SKM-1 treated with dmso at 0.1 percent for 144 hours (cell line): ENCODE data around the gene MASTL.
"Not testable (repeated sequence)": the region's sequence is repeated elsewhere in the genome, so short reads cannot be mapped to it uniquely, and the experiment has no call there.

Experiments used
- DNase-seq: peaks from one replicate; lab custom pipeline; 2025; ENCODE audit not compliant: unreplicated experiment; lab: John Stamatoyannopoulos, UW

The MASTL gene

DNA sequence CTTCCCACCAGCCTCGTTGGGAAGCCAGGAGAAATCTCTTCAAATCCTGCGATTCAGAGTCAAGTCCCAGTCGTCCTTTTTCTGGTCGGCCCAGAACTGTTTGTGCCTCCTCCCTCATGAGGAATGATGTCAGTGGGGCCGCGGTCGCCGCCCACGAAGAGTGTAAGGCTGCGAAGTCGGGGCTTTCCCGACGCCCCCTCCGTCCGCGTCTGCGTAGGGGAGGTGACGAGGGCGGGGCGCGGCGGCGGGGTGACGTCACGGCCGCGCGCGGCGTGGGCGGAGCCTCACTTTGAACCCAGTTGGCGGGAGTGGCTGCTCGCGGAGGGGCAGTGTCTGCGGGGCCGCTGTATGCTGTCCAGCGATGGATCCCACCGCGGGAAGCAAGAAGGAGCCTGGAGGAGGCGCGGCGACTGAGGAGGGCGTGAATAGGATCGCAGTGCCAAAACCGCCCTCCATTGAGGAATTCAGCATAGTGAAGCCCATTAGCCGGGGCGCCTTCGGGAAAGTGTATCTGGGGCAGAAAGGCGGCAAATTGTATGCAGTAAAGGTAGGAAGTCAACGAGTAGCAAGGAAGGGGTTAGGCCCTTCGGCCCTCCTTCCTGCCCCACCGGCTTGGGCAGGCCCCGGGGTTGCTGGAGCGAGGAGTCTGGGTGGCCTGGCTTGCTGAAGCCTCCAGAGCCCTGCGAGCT, at the start of gene MASTL:
TSS of gene MASTL (plus strand) at position 287 of the 689 bp plus-strand sequence. CDS start at position 362, 75 bp downstream.
- DNase-seq, result peak; percentile 45

- DNase-seq, result no peak
These were observed 47.0 kb upstream of the MASTL start for GRCh38 chr10:27108165-27108564.

DNA sequence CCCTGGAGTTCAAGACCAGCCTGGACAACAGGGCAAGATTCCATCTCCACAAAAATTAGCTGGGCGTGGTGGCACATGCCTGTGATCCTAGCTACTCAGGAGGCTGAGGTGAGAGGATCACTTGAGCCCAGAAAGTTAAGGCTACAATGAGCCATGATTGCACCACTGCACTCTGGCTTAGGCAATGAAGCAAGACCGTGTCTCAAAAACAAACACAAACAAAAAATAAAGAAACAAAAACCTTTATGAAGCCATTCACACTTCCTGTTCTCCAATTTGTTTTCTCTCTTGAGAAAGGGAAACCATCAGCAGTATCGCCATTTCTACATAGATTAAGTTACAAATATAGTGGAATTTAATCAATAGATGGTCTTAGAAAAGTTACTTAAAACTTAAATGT, 20.8 kb upstream of the MASTL start:
- DNase-seq, result no peak

DNA sequence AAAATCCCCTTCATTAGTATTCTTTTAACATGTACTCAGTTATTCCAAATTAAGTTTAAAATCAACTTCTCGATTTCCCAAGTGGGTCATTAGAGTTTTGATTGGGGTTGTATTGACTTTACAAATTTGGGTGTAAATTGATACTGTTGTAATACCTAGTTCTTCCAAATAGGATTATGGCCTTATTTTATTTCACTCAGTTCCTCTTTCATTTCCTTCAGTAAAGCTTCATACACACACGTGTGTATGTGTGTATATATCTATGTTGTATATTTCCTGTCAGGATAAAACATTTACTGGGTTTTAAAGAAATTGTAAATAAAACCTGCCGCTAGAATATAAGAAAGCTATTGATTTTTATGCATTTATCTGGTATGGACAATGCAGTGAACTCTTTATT, 16.9 kb upstream of the MASTL start:
- no peak for DNase-seq

GRCh38 chr10:27143686-27144085, 11.5 kb upstream of the MASTL start:
- no peak for DNase-seq

DNA sequence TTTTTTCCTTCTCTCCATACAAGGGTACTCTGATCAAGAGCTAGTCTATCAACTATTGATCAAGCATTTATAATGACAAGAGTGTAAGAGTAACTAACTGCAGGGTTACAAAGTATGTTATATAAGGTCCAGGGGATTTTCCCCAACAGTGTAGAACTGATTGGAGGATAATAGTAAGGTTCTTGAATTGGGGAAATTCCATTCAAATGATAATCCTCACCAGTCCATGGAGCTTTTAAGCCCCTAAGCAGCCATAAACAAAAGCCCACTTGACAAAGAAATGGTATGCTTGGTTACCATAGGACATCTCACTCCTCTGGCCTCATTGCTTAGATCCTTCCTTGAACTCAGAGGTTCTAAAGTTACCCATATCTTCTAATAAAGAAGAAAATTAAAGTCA, 9.2 kb upstream of the MASTL start:
- DNase-seq, result no peak

DNA sequence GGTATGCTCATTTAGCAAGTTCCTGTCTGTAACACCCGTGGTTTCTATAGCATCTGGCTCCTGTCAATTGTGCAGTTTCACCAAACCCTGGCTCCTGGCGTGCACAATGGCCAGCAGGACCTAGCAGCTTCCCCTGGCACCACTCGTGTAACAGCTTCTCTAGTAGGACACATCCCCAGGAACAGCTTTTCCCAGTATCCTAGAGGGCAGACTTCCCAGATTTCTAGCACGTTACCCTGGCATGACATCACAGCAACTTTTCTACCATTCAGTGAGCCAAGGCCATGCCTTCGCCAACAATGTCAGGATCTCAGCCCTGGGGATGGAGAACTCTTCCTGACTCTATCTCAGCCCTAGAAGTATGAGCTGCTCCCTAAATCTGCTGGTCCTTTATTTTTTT, 7.5 kb upstream of the MASTL start:
- DNase-seq, result no peak

DNA sequence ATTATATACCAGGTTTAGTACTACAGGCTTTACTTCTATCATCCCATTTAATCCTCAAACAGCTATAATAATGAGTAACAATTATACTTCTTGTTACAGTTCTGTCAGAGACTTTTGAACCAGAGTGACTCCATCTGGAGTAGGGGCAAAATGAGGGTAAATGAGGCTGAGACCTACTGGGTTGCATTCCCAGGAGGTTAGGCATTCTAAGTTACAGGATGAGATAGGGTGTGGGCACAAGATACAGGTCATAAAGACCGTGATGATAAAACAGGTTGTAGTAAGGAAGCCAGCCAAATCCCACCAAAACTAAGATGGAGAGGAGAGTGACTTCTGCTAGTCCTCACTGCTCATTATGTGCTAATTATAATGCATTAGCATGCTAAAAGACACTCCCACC, 4.9 kb upstream of the MASTL start:
- no peak for DNase-seq

DNA sequence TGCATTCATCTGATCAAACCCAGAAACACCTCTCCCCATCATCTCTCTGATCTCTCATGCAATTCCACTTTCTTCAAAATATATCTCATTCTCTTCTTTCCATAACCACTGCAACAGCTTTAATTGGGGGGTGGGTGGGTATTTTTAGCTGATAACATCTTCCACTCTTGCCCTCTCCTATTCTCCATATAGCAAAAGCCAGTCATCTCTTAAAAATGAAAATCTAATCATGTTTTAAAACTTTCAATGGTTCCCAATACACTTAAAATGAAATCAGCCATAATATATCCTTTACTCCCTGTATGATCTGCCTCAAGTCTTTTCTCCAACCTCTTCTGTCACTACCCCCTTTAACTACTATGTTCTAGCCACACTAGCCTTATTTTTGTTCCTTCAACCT, 2.5 kb upstream of the MASTL start:
- no peak for DNase-seq

GRCh38 chr10:27153329-27153728, 1.8 kb upstream of the MASTL start:
- no peak for DNase-seq

GRCh38 chr10:27153845-27154193, 1.3 kb upstream of the MASTL start:
- no peak for DNase-seq

DNA sequence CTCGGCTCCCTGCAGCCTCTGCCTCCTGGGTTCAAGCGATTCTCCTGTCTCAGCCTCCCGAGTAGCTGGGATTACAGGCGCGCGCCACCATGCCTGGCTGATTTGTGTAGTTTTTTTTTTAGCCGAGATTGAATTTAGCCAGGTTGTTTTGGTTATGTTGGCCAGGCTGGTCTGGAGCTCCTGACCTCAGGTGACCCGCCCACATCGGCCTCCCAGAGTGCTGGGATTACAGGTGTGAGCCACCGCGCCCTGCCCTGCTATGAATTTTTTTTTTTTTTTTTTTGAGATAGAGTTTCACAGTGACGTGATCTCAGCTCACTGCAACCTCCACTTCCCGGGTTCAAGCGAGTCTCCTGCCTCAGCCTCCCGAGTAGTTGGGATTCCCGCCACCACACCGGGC, 1.4 kb downstream of the MASTL start:
- DNase-seq, result not testable (repeated sequence)

GRCh38 chr10:27157150-27157549, 2.0 kb downstream of the MASTL start:
- no peak for DNase-seq

- DNase-seq, result no peak
These were observed 3.3 kb downstream of the MASTL start for GRCh38 chr10:27158421-27158820.

DNA sequence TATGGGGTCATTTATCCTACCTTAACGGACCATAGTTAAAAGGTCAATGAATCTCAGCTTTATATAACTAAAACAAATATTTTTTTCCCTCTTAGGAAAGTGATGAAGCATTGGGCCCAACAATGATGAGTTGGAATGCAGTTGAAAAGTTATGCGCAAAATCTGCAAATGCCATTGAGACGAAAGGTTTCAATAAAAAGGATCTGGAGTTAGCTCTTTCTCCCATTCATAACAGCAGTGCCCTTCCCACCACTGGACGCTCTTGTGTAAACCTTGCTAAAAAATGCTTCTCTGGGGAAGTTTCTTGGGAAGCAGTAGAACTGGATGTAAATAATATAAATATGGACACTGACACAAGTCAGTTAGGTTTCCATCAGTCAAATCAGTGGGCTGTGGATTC, 14.7 kb downstream of the MASTL start:
- DNase-seq, result no peak

GRCh38 chr10:27188259-27188658, 33.1 kb downstream of the MASTL start:
- no peak for DNase-seq

- no peak for DNase-seq
These were observed 33.7 kb downstream of the MASTL start for GRCh38 chr10:27188897-27189296.

GRCh38 chr10:27190508-27190907, 35.4 kb downstream of the MASTL start:
- DNase-seq, result no peak

GRCh38 chr10:27192284-27192683, 37.1 kb downstream of the MASTL start:
- no peak for DNase-seq

DNA sequence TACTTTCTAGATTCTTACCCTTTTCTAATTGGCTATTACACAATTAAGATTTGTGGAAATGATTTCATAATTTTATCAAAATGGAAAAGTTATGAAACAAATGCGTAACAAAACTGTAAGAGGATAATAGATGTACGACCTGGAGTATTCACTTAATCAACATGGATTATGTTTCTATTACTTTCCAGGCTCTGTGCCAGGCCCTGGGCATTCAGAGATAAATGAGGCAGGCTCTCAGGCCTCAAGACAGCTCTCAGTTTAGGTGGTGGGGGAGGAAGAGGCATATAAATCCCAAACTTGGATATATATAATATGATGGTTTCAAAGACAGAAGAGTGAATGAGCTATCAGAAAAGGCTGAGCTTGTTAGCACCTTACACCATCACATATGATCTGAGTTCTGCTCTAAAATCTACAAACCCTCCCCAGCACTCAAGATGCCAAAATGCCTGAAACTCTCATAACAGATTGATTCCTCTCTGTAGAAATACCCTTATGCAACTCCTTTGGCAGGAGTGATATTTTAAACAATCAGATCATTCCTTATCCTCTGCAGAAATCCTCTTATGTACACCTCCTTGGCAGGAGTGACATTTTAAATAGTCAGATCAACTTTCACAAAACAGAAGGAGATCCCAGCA, 42.9 kb downstream of the MASTL start:
- DNase-seq, result no peak

GRCh38 chr10:27203806-27204205, 48.7 kb downstream of the MASTL start:
- no peak for DNase-seq

DNA sequence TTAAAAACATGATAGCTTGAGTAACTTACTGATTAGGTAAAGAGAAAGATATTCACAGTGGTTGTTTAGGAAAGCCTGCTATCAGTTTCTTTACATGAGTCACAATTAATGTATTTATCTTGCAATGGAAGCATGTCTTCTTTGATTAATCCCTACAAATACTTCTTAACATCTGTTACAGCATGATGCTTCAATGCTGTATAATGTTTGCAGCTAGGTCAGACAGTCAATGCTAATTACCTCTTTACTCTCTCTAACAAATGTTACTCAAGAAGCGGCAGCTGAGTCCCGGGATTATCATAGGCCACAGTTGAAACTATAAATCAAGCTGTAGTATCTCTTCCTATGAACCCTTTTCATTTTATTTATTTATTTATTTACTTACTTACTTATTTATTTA, 52.2 kb downstream of the MASTL start:
- no peak for DNase-seq

DNA sequence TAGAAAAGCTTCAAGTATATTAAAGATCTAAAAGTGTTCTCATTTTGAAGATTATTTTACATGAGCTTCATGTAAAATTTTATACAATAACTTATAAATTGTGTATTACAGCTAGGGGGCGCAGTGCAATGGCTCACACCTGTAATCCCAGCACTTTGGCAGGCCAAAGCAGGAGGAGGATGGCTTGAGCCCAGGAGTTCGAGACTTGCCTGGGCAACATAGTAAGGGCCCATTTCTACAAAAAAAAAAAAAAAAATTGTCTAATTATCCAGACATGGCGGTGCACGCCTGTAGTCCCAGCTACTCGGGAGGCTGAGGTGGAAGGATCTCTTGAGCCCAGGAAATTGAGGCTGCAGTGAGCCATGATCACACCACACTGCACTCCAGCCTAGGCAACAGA, 68.8 kb downstream of the MASTL start:
- DNase-seq, result peak; percentile 0
